ENCODE measurements around the gene PRMT1.
A peak's percentile ranks its signal among the peaks of the same experiment; 100 is the strongest.
"Not testable (repeated sequence)": the region's sequence is repeated elsewhere in the genome, so short reads cannot be mapped to it uniquely, and the experiment has no call there.

PRMT1 gene

DNA sequence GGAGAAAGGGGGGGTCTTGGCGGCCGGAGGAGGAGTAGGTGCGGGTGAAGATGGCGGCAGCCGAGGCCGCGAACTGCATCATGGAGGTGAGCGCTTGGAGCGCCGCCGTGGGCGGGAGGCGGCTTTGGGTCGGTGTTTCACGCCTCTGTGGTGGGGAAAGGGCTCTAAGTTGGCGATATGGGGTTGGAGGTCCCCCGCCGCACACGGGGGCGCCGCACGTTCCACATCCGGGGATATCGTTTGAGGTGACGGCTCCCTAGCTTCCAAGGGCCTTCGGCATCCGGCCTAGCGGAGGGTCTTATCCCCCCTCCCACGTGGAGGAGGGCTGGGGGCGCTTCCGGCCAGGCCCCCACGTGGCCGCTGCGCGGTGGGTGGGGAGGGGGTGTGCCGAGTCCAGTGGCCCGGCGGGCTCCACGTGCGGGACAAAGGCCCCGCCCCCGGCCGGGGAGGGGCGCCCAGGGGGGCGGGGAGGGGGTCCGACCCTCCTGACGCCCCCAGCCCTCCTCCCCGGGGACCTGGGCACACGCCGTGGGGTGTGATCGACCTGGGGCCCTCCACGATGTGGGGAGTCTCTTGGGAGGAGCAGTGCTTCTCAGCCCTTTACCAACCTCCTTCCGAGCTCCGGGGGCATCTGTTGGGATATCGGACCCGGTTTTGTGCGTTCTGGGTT lies at the start of gene PRMT1:
Gene PRMT1, plus strand, starts transcription at position 41 of the 670 bp plus-strand sequence. Its CDS starts 10 bp downstream, at position 51.
- no peak for DNase-seq (ENCODE audit: low read depth)
- peak within 1 kb of the TSS; percentile 100 for H3K4me3 ChIP-seq (ENCODE audit: low read depth, low read length)
- TF ChIP-seq, protein P1, sequence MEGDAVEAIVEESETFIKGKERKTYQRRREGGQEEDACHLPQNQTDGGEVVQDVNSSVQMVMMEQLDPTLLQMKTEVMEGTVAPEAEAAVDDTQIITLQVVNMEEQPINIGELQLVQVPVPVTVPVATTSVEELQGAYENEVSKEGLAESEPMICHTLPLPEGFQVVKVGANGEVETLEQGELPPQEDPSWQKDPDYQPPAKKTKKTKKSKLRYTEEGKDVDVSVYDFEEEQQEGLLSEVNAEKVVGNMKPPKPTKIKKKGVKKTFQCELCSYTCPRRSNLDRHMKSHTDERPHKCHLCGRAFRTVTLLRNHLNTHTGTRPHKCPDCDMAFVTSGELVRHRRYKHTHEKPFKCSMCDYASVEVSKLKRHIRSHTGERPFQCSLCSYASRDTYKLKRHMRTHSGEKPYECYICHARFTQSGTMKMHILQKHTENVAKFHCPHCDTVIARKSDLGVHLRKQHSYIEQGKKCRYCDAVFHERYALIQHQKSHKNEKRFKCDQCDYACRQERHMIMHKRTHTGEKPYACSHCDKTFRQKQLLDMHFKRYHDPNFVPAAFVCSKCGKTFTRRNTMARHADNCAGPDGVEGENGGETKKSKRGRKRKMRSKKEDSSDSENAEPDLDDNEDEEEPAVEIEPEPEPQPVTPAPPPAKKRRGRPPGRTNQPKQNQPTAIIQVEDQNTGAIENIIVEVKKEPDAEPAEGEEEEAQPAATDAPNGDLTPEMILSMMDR (IDR thresholded peaks at IDR 0.05; ENCODE audit: low read depth, low read length, missing control alignments) = no peak

DNA sequence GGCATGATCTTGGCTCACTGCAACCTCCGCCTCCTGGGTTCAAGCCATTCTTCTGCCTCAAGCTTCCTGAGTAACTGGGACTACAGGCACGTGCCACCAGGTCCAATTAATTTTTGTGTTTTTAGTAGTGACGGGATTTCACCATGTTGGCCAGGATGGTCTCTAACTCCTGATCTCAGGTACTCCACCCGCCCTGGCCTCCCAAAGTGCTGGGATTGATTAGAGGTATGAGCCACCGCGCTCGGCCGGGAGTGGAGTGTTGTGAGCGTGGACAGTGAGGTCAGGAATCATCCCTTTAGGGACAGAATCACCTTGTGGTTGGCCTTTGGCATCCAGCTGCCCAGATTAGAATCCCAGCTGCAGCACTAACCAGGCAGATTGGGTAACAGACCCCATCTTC lies 47.4 kb upstream of the PRMT1 start:
- TF ChIP-seq, protein P1 (IDR thresholded peaks at IDR 0.05; ENCODE audit: low read depth, low read length, missing control alignments) = no peak
- DNase-seq (ENCODE audit: low read depth) = no peak
- H3K4me3 ChIP-seq (ENCODE audit: low read depth, low read length) = no peak overlapping the region

DNA sequence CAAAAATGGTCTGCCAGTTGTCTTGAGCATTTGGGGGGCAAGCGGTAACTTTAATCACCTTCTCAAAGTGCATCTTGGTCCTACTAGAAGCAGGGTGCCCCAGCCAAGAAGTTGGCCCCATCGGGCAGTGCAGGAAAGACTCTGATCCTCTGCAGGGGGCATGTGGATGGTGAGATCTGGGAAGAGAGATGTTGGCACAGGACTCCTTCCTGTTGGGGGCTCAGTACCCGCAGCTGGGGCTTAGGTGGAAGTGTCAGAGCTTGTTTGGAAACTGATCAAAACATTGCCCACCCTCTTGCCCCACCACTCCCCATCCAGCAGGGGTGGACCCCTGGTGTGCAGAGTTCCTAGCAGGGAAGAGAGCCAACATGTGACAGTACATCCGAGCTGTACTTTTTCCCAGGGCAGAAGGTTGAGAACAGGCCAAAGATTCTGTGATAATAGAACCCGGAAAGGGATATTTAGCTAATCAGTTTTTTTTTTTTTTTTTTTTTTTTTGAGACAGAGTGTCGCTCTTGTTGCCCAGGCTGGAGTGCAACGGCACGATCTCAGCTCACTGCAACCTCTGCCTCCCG lies 46.0 kb upstream of the PRMT1 start:
- H3K4me3 ChIP-seq (ENCODE audit: low read depth, low read length) = no peak overlapping the region
- TF ChIP-seq, protein P1 (IDR thresholded peaks at IDR 0.05; ENCODE audit: low read depth, low read length, missing control alignments) = no peak
- no peak for DNase-seq (ENCODE audit: low read depth)

DNA sequence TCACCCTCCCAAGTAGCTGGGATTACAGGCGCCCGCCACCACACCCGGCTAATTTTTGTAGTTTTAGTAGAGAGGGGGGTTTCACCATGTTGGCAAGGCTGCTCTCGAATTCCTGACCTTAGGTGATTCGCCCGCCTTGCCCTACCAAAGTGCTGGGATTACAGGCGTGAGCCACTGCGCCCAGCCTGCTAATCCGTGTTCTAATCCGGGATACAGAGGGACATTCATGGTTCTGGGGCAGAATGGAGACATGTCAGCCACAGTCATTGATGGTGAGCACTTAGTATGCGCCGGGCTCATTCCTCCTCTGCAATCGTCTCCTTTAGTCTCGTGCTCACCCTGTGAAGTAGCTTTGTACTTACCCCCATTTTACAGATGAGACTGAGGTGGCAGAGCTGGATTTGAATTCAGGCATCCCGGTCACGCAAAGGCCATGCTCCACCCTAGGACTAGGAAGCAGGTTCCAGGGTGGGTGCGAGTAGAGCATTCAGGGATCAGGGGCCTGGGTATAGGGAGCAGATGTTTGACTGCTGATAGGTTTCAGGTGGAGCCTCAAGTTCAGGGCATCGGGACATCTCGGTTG lies 45.4 kb upstream of the PRMT1 start:
- DNase-seq (ENCODE audit: low read depth) = no peak
- TF ChIP-seq, protein P1 (IDR thresholded peaks at IDR 0.05; ENCODE audit: low read depth, low read length, missing control alignments) = no peak
- H3K4me3 ChIP-seq (ENCODE audit: low read depth, low read length) = no peak overlapping the region

DNA sequence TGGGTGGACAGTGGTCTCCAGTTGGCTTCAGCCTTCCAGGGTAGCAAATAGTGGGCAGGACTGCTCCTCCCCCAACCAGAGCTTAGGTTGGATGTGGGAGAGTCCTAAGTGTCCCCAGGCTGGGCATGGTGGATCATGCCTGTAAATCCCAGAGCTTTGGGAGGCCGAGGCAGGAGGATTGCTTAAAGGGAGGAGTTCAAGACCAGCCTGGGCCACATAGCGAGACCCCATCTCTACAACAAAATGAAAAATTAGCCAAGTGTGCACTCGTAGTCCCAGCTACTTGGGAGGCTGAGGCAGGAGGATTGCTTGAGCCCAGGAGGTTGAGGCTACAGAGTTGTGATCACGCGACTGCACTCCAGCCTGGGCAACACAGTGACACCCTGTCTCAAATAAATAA lies 44.5 kb upstream of the PRMT1 start:
- TF ChIP-seq, protein P1 (IDR thresholded peaks at IDR 0.05; ENCODE audit: low read depth, low read length, missing control alignments) = no peak
- H3K4me3 ChIP-seq (ENCODE audit: low read depth, low read length) = no peak overlapping the region
- DNase-seq (ENCODE audit: low read depth) = no peak

DNA sequence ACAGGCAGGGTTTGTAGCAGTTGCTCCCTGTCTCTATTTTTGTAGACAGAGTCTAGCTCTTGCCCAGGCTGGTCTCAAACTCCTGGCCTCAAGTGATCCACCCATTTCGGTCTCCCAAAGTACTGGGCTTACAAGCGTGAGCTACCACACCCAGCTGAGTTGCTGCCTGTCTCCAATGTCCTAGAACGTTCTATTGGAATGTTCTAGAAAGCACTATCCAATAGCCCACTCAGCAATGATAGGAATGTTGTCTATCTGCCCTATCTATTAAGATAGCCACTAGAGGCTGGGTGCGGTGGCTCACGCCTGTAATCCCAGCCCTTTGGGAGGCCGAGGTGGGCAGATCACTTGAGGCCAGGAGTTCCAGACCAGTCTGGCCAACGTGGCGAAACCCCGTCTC lies 43.8 kb upstream of the PRMT1 start:
- H3K4me3 ChIP-seq (ENCODE audit: low read depth, low read length); DNase-seq (ENCODE audit: low read depth): not testable (repeated sequence)

DNA sequence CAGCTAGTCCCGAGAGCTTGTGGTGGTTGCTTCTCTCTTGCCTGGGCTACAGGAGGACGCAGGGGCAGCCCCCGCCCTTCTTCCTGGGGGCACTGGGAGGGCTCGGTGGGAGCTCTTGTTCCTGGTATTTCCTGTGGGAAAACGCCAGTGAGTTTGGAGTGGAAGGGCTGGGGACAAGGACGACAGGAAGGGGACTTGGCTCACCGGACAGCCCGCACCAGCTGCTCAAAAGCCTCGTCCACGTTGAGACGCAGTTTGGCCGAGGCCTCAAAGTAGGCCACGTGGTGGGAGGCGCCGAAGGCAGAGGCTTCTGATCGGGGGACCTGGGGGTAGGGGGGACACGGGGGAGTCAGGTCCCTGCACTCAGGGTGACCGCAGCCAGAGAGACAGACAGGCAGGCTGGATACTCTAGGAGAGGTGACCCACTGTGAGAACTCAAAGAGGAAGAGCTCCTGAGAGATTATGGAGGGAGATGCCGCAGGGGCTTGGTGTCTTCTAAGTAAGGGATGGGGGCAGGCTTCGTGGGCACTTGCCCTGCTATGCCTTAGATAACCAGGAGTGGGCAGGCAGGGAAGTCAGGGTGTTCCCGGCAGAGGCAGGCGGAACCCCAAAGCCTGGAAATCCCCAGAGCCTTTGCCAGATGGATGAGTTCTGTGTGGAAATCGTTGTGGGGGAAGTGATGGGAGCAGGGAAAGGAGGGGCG lies 41.4 kb upstream of the PRMT1 start:
- TF ChIP-seq, protein P1 (IDR thresholded peaks at IDR 0.05; ENCODE audit: low read depth, low read length, missing control alignments) = no peak
- no peak for DNase-seq (ENCODE audit: low read depth)
- no peak overlapping the region for H3K4me3 ChIP-seq (ENCODE audit: low read depth, low read length)

Data from GM12864 (cell line).